Activated gamma-delta T cell treated with anti-CD3 and anti-CD28 coated beads, Interleukin-2, amount 50 U/mL, for 16 hours (primary cell): ENCODE data around the gene UGT1A9.
"Not testable (repeated sequence)": the region's sequence is repeated elsewhere in the genome, so short reads cannot be mapped to it uniquely, and the experiment has no call there.

Source experiments
- DNase-seq: peaks from one replicate; pipeline ENCODE4 v3.0.0-alpha.2; 2020; ENCODE audit warnings: low read depth

UGT1A9 gene

DNA sequence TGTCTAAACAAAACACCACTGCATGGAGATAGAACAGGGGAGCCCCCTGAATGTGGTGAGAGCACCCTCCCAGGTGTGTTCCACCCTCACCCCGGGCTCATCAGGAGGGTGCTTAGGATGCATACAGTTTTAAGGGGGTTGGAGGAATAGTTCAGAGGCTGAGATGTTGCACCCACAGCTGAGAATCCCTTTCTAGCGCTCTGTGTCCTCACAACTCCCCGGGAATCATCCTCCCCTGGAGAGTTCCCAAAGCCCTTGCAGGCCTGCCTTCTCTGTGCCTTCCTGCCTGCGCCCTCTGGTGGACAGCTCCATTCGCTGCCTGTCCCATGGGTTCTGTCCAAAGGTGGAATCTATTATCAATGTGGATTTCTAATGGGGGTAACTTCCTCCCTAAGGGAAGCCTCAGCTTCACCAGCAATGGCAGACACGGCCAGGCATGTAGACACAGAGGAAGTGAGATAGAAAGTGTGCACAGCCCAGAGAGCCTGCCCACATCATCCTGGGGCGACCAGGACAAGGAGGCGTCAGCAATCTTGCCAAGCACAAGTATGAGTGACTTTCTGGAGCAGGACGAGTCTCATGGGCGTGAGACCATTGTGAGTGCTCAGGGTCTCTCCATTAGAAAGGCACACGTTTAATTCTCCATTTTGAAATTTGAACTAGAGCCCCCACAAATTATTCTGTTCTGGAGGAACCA, 39.8 kb downstream of the UGT1A9 start:
- DNase-seq: peak; percentile 44

DNA sequence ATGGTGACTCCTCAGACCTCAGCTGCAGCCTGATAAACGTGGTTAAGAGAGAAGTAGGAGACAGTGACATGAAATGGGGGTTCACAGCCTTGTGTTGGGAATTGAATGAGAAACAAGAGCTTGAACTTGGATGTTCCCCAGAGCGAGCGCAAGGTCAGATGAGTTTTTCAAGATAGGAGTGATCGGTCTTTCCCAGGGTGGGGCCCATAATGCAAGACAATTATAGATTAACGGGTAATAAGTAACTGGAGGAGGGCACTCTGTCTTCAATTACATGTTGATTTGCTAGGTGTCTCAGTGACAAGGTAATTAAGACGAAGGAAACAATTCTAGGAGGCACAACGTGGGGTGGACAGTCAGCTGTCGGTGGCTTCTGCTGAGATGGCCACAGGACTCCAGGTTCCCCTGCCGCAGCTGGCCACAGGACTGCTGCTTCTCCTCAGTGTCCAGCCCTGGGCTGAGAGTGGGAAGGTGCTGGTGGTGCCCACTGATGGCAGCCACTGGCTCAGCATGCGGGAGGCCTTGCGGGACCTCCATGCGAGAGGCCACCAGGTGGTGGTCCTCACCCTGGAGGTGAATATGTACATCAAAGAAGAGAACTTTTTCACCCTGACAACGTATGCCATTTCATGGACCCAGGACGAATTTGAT, 41.0 kb downstream of the UGT1A9 start, which contains the start of gene UGT1A5:
Gene UGT1A5, plus strand, starts transcription at position 297 of the 651 bp plus-strand sequence. Its CDS starts 85 bp downstream, at position 382.
- DNase-seq: no peak

DNA sequence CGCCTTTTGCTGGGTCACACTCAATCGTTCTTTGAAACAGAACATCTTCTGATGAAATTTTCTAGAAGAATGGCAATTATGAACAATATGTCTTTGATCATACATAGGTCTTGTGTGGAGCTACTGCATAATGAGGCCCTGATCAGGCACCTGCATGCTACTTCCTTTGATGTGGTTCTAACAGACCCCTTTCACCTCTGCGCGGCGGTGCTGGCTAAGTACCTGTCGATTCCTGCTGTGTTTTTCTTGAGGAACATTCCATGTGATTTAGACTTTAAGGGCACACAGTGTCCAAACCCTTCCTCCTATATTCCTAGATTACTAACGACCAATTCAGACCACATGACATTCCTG, 41.5 kb downstream of the UGT1A9 start:
- no peak for DNase-seq

DNA sequence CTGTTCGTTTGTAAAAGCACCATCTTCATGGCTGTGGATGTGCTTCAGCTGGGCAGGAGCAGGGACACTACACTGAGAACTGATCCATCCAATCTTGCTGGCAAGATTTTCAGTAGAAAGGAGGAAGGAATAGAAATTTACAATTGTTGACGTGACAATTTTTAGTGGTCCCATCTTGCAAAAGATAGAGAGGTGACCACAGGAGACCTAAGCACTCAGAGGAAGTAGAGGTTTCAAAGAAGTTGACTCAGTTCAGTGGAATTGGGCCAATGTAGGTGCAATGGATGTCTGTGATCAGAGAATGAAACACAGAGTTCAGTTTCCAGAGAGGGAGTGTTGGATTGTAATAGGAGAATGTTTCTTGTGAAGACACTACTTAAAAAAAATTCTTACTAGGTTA, 42.4 kb downstream of the UGT1A9 start:
- no peak for DNase-seq

DNA sequence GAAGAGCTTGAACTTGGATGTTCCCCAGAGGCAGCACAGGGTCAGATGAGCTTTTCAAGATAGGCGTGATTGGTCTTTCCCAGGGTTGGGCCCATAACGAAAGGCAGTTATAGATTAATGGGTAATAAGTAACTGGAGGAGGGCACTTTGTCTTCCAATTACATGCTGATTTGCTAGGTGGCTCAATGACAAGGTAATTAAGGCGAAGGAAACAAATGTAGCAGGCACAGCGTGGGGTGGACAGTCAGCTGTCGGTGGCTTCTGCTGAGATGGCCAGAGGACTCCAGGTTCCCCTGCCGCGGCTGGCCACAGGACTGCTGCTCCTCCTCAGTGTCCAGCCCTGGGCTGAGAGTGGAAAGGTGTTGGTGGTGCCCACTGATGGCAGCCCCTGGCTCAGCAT, 46.9 kb downstream of the UGT1A9 start, which contains the start of gene UGT1A4:
Gene UGT1A4, plus strand, starts transcription at position 185 of the 400 bp plus-strand sequence. Its CDS starts 85 bp downstream, at position 270.
- DNase-seq: no peak

DNA sequence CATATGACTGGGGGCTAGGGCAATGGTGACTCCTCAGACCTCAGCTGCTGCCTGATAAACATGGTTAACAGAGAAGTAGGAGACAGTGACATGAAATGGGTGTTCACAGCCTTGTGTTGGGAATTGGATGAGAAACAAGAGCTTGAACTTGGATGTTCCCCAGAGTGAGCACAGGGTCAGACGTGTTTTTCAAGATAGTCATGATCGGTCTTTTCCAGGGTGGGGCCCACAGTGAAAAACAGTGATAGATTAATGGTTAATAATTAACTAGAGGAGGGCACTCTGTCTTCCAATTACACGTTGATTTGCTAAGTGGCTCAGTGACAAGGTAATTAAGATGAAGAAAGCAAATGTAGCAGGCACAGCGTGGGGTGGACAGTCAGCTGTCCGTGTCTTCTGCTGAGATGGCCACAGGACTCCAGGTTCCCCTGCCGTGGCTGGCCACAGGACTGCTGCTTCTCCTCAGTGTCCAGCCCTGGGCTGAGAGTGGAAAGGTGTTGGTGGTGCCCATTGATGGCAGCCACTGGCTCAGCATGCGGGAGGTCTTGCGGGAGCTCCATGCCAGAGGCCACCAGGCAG, 57.1 kb downstream of the UGT1A9 start, which contains the start of gene UGT1A3:
Gene UGT1A3, plus strand, starts transcription at position 320 of the 579 bp plus-strand sequence. Its CDS starts 85 bp downstream, at position 405.
- no peak for DNase-seq

DNA sequence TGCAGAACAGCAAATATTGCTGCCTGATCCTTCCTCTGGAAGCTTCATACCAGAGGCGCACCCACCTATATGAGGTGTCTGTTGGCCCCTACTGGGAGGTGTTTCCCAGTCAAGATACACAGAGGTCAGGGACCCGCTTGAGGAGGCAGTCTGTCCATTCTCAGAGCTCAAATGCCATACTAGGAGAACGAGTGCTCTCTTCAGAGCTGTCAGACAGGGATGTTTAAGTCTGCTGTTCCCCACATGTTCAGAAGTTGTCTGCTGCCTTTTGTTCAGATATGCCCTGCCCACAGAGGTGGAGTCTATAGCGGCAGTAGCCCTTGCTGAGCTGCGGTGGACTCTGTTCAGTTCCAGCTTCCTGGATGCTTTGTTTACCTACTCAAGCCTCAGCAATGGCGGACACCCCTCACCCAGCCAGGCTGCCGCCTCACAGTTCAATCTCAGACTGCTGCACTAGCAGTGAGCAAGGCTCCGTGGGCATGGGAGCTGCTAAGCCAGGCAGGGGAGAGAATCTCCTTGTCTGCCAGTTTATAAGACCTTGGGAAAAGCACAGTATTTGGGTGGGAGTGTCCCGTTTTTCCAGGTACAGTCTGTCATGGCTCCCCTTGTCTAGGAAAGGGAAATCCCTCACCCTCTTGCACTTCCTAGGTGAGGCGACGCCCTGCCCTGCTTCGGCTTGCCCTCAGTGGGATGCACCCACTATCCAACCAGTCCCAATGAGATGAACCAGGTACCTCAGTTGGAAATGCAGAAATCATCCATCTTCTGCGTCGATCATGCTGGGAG, 65.4 kb downstream of the UGT1A9 start:
- DNase-seq: not testable (repeated sequence)

DNA sequence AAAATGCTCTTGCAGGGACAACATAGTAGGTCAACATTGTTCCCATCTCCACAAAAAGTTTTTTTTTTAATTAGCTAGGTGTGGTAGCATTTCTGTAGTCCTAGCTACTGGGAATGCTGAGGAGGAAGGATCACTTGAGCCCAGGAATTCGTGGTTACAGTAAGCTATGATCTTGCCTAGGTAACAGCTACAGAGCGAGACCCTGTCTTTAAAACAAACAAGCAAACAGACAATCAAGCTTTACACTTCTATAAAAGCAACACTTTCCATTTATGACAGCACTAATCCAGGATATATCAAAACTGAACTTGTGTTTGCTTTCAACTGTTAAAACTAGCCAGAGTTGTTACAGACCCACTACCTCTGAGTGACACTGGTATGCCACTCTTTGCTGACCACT, 69.2 kb downstream of the UGT1A9 start:
- no peak for DNase-seq

DNA sequence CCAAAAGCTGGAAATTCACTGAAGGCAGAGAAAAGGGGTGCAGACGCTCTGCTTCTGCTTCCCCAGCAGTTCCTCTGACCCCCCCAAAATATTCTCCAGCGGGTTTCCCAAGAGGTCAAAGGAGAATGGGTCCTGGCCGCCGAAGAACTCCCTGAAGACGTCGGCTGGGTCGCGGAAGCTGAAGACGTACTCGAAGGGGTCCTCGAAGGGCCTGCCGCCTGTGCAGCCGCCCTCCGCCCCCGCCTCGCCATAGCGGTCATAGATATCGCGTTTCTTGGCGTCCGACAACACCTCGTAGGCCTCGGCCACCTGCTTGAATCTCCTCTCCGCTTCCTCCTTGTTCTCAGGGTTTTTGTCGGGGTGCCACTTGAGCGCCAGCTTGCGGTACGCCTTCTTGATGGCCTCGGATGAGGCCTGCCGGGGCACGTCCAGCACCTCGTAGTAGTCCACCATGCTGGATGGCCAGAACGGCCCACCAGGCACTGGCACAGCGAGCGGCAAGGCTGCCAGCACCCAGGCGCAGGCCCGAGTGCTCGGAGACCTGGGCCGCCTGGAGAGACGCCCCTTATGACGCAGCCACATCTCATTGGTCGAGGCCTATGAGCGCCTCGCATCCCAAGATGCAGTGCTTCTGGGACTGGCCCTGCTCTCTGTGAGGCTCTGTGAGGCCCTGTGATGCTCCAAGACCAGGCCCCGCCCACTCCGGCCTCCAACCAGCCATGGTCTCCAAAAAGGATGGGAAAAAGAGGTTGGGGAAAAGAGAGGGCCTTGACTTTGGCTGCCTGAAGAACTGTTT, 72.0 kb downstream of the UGT1A9 start:
- no peak for DNase-seq

DNA sequence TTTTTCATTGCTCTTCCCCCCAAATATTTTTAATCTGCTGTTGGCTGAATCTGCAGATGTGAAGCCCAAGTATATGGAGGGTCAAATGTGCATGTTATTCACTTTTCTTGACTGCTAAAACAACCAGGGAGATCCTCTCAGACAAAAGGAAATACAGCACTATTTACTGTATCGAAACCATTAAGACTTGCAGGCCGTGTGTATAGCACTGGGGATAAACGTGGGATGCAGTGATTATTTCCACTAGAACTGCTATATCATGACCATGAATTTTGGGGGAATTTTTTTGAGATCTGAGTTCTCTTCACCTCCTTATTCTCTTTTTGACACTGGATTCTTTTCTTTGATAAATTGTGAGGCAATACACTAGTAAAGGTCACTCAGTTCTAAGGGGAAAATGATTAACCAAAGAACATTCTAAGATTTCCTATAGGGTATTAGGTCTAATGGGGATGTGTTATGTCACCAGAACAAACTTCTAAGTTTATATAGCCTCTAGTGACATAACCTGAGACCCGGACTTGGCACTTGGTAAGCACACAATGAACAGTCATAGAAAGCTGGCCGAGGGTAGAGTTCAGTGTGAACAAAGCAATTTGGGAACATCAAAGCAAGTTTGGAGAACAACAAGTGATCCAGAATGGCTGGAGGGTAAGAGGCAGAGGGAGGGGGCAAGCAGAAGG, 73.5 kb downstream of the UGT1A9 start:
- DNase-seq: no peak

DNA sequence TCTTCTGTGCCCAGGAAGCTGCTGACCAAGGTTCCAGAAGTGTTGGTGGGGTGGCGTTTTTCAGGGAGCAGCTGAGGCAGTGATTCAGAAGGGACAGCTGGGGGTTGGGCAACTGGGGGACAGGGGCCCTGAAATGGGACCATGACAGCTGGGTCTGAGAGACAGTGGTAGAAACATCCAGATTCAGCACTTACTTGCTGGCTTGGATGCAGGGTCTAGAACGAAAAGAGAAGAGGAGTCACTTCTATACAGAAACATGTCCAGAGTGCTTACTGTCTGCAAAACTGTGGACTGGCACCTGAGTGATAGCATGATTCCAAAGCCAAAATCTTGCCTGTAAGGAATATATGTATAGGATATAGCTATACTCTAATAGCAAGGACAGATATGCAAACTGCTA, 74.1 kb downstream of the UGT1A9 start:
- DNase-seq: not testable (repeated sequence)

DNA sequence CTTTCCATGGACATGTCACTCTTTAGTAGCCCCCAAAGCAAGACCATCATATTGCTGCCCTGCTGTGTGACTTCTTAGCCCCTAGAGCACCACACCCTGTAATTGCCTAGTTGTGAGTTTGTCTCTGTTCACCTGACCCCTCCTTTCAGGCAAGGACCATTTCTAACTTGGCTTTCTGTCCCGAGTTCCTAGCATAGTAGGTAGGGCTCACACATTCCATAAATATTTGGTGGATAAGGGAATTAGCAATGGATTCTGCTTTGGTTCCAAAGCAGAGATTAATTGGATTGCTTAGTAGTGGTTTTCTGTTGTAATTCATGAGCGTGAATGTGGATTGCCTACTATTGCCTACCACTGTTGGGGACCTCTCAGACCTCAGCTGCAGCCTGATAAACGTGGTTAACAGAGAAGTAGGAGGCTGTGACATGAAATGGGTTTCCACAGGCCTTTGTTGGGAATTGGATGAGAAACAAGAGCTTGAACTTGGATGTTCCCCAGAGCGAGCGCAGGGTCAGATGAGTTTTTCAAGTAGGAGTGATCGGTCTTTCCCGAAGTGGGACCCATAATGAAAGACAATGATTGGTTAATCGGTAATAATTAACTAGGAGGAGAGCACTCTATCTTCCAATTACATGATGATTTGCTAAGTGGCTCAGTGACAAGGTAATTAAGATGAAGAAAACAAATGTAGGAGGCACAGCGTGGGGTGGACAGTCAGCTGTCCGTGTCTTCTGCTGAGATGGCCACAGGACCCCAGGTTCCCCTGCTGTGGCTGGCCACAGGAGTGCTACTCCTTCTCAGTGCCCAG, 75.0 kb downstream of the UGT1A9 start:
- DNase-seq: no peak

DNA sequence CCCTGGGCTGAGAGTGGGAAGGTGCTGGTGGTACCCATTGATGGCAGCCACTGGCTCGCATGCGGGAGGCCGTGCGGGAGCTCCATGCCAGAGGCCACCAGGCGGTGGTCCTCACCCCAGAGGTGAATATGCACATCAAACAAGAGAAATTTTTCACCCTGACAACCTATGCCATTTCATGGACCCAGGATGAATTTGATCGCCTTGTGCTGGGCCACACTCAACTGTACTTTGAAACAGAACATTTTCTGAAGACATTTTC, 75.5 kb downstream of the UGT1A9 start:
- no peak for DNase-seq

DNA sequence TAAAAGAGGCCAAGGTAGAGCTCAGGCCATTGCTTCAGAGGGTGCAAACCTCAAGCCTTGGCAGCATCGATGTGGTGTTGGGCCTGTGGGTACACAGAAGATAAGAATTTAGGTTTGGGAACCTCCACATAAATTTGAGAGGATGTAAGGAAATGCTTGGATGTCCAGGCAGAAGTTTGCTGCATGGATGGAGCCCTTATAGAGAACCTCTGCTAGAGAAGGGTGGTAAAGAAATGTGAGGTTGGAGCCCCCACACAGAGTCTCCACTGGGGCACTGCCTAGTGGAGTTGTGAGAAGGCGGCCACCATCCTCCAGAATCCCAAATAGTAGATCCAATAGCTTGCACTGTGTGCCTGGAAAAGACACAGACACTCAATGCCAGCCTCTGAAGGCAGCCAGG, 79.0 kb downstream of the UGT1A9 start:
- DNase-seq: not testable (repeated sequence)

DNA sequence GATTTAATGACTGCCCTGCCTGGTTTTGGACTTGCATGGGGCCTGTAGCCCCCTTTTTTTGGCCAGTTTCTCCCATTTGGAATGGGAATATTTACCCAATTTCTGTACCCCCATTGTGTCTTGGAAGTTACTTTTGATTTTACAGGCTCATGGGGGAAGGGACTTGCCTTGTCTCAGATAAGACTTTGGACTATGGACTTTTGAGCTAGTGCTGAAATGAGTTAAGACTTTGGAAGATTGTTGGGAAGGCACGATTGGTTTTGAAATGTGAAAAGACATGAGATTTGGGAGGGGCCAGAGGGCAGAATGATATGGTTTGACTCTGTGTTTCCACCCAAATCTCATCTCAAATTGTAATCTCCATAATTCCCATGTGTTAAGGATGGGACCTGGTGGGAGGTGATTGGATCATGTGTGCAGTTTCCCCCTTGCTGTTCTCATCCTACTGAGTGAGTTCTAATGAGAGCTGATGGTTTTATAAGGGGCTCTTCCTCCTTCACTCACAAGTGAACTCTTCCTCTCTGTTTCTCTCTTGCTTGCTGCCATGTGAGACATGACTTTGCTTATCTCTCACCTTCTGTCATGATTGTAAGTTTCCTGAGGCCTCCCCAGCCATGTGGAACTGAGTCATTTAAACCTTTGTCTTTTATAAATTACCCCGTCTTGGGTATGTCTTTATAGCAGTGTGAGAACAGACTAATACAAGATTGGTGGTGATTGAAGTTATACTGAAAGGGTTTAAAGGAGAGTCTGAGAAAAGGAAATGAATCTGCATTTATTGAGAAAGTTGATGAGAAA, 79.7 kb downstream of the UGT1A9 start:
- not testable (repeated sequence) for DNase-seq

DNA sequence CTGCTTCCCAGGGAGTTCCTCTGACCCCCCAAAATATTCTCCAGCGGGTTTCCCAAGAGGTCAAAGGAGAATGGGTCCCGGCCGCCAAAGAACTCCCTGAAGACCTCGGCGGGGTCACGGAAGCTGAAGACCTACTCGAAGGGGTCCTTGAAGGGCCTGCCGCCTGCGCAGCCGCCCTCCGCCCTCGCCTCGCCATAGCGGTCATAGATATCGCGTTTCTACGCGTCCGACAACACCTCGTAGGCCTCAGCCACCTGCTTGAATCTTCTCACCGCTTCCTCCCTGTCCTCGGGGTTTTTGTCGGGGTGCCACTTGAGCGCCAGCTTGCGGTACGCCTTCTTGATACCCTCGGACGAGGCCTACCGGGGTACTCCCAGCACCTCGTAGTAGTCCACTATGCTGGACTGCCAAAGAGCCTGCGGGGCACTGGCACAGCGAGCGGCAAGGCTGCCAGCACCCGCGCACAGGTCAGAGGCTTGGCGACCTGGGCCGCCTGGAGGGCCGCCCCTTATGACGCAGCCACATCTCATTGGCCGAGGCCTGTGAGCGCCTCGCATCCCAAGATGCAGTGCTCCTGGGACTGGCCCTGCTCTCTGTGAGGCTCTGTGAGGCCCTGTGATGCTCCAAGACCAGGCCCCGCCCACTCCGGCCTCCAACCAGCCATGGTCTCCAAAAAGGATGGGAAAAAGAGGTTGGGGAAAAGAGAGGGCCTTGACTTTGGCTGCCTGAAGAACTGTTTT, 83.3 kb downstream of the UGT1A9 start:
- DNase-seq: no peak

DNA sequence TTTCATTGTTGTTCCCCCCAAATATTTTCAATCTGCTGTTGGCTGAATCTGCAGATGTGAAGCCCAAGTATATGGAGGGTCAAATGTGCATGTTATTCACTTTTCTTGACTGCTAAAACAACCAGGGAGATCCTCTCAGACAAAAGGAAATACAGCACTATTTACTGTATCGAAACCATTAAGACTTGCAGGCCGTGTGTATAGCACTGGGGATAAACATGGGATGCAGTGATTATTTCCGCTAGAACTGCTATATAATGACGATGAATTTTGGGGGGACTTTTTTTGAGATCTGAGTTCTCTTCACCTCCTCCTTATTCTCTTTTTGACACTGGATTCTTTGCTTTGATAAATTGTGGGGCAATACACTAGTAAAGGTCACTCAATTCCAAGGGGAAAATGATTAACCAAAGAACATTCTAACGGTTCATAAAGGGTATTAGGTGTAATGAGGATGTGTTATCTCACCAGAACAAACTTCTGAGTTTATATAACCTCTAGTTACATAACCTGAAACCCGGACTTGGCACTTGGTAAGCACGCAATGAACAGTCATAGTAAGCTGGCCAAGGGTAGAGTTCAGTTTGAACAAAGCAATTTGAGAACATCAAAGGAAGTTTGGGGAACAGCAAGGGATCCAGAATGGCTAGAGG, 84.9 kb downstream of the UGT1A9 start:
- no peak for DNase-seq

DNA sequence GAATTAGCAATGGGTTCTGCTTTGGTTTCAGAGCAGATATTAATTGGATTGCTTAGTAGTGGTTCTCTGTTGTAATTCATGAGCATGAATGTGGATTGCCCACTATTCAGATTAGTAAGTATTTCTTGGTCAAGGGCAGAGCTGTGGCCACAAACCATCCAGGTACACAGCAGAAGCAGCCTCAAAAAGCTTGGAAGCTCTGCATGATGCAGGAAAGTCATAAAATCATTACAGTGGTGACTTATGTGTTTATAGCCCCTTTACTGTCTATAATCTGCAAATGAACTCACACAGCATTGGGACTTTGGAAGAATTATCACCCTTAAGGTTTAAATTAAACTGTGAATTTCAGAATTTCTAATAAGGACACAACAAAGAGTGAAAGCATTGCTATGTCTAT, 86.4 kb downstream of the UGT1A9 start:
- DNase-seq: no peak
